SH-SY5Y (cell line): ENCODE measurements around the gene PKNOX1.

Source experiments
- GATA2 ChIP-seq: IDR thresholded peaks from 2 replicates; pipeline ENCODE4 v1.6.1; 2011; ENCODE audit warnings: mild to moderate bottlenecking, low read depth, low read length
- GATA3 ChIP-seq: IDR thresholded peaks from 2 replicates; pipeline ENCODE4 v1.6.1; 2011; ENCODE audit warnings: low read depth, mild to moderate bottlenecking, low read length, moderate library complexity

GRCh38 chr21:43021191-43021590 lies 46.8 kb downstream of the PKNOX1 start:
- TF ChIP-seq GATA2 (no peak), GATA3 (no peak)
